GM18907 (cell line): ENCODE data around the gene CDC42BPA.
"Not testable (repeated sequence)": the region's sequence is repeated elsewhere in the genome, so short reads cannot be mapped to it uniquely, and the experiment has no call there.

ENCODE experiments used
- ATAC-seq: cut with Tn5 transposase; IDR thresholded peaks from one replicate; pipeline ENCODE4 v1.9.1; 2021; ENCODE audit warnings: mild to moderate bottlenecking, moderate library complexity; ENCODE audit not compliant: unreplicated experiment

Gene CDC42BPA

DNA sequence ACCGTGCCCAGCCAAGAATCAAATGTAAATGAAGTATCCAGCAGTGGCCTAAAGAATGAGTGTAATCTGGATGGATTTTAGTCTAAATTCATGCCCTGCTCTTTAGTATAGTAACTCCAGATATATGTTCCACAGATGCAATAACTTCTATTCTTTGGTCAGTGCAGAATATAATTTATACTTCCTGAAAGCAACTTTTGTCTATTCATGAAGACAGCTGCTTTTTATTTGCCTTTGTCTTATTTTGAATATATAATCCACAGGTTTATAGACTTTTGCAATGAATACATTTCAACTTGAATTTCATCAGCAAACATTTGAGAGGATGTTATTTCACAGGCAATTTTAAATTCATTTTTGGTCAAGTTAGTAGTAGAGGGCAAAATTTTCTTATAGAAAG is 54.4 kb downstream of the CDC42BPA start:
- ATAC-seq, result no peak

- ATAC-seq, result no peak
These were observed 56.8 kb downstream of the CDC42BPA start for GRCh38 chr1:227261501-227261900.

GRCh38 chr1:227260433-227260832 is 57.9 kb downstream of the CDC42BPA start:
- no peak for ATAC-seq

GRCh38 chr1:227257964-227258363 is 60.3 kb downstream of the CDC42BPA start:
- ATAC-seq, result no peak

DNA sequence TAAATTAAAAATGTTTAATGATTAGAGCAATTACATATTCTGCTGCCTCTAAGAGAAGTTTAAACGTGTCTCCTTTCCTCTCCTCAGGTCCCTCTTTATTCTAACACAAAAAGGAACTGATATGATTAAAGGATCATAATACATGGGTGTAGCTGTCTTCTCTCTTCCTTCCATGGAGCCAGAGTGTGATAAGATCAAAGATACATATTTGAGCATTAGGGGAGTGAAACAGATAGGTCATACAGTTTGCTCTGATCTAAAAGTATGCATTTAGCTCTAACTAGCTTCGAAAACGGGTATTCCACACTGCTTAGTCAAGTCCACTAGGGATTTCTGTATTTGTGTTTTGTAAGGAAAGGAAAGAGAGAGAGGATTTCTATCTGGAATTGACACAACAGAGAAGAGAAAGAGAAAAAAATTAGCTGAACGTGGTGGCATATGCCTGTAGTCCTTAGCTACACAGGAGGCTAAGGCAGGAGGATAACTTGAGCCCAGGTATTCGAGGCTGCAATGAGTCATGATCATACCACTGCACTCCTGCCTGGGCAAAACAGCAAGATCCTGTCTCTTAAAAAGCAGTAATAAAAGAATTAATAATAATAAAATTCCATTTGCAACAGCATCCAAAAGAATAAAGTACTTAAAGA is 63.1 kb downstream of the CDC42BPA start:
- no peak for ATAC-seq

GRCh38 chr1:227253065-227253464 is 65.2 kb downstream of the CDC42BPA start:
- no peak for ATAC-seq

- ATAC-seq, result no peak
These were observed 72.5 kb downstream of the CDC42BPA start for GRCh38 chr1:227245613-227246320.

DNA sequence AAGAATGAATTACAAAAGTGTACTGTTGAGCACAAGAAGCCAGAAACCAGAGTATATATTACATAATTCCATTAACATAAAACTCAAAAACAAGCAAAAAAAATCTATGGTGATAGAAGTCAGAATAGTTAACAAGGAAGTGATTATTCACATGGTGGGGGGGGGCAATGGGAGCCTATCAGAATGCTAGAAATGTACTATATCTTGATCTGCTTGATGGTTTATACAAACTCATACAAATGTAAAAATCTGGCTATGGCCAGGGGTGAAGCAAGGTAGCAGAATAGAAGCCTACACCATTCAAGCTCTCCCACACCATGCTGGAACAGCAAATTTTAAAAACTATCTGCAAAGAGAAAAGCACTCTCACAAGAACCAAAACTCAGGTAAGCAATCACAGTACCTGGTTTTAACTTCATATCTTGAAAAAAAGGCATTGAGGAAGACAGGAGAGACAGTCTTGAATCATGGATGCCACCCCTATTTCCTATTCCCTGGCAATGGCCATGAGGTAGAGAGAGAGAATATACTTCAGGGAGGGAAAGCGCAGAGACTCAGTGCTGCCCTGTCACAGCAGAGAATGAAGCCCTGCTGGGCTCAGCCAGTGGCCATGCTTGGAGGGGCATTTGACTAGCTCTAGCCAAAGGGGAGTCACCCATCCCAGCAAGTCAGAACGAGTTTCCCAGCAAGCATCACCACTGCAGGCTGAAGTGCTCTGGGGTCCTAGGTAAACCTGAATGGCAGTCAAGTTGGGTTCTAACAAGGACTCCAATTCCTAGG is 73.8 kb downstream of the CDC42BPA start:
- ATAC-seq, result no peak

- no peak for ATAC-seq
These were observed 75.2 kb downstream of the CDC42BPA start for GRCh38 chr1:227242811-227243682.

- ATAC-seq, result no peak
These were observed 77.3 kb downstream of the CDC42BPA start for GRCh38 chr1:227240983-227241382.

DNA sequence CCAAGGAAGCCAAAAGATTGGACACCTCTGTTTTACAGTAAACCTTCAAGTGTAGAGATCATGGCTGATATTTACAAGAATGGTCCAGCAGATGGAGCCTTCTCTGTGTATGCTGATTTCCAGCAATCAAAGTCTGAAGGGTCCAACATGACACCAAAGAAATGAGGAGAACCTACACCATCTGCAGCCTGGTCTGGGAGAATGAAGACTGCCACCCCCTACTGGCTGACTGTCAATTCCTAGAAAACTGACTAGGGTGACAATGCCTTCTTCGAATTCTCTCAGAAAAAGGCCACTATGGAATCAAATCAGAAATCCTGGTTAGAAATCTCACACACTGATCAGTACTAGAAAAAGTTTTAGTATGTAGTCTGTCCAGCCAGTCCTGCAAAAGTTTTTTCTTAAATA is 83.3 kb downstream of the CDC42BPA start:
- peak; percentile 52 for ATAC-seq

DNA sequence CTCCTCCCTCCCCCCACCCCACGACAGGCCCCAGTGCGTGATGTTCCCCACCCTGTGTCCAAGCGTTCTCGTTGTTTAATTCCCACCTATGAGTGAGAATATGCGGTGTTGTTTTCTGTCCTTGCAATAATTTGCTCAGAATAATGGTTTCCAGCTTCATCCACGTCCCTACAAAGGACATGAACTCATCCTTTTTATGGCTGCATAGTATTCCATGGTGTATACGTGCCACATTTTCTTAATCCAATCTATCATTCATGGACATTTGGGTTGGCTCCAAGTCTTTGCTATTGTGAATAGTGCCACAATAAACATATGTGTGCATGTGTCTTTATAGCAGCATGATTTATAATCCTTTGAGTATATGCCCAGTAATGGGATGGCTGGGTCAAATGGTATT is 87.2 kb downstream of the CDC42BPA start:
- not testable (repeated sequence) for ATAC-seq

- no peak for ATAC-seq
These were observed 90.1 kb downstream of the CDC42BPA start for GRCh38 chr1:227228201-227228600.

- no peak for ATAC-seq
These were observed 90.5 kb downstream of the CDC42BPA start for GRCh38 chr1:227227761-227228160.

DNA sequence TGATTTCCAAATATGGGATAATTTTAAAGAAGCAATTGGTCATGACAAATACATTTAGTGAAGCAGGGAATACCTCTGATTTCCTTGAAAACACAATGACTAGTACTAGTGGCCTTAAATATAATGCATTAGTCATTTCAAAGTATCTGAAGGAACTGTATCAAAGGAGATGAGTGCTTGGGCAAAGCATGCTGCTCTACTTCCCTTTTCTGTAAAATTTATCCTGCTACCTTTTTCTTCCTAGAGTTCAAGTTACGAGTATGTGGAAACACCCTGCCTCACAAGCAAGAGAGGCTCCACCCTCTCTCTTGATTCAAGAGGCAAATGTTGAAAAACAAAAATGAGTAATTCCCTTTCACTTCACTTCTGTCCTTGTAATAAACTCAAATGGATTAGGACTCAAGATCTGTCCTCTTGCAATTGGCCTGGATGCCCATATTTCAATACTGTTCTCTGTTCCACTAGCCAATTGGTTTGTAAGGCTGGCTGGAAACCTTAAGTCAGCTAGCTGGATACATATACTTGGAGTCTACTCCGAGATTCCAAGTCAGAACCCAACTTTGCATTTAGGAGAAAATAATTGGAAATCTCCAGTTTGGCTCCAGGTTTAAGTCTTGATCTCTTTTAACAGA is 92.5 kb downstream of the CDC42BPA start:
- no peak for ATAC-seq

- ATAC-seq, result no peak
These were observed 95.0 kb downstream of the CDC42BPA start for GRCh38 chr1:227223171-227223806.

- ATAC-seq, result no peak
These were observed 98.5 kb downstream of the CDC42BPA start for GRCh38 chr1:227219715-227220292.

DNA sequence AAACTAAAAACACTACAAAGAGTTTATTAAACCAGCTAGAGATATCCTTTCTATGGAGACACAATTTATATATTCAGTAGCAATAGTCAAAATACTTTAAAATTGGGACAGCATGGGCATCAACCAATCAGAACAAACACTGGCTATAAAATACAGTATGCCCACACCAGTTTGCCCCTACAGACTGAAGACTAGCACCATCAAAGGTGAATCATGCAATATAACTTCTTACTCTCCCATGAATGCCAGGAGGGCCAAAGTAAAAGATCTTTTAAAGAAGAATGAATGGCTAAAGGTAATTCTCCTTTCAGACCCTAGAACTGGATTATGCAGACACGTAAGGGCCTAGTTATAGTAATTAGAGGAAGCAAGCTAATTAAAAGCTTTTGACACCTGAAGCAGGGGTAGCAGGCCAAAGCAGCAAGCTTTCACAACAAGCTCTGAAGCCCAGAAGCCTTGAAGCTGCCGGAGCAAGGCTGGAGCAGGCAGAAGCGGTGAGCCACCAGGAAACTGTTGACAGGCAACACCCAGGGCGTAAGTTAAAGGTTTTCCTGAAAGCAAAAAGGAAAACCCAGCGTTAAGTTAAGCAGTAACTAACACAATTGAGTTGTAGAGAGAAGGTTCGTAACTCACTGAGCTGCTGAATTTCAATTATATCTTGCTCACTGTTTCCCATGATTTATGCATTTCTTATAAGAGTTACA is 99.3 kb downstream of the CDC42BPA start:
- no peak for ATAC-seq
